ENCODE data around the gene GAGE13. TPM values are rescaled to one million over a fixed set of nuclear protein-coding genes. Genes with fewer than 3 reads are reported as not detected.
"Not testable (repeated sequence)": the region's sequence is repeated elsewhere in the genome, so short reads cannot be mapped to it uniquely, and the experiment has no call there.

The GAGE13 gene
- total RNA-seq (2021): not detected in 2 replicates
- Bru-seq, nascent RNA: not detected
- not detected for BruChase-seq, experiment 1, labeled RNA remaining after a 2-hour chase
- not detected for BruChase-seq, experiment 2, labeled RNA remaining after a 6-hour chase
- long read RNA-seq: 0 reads

- POLR2A ChIA-PET (ENCODE audit: unreplicated experiment): not testable (repeated sequence)
Measured at GRCh38 chrX:49331282-49331681, at the start of gene GAGE13. Gene GAGE13, plus strand, starts transcription at chrX:49331582. Its CDS starts 1,156 bp downstream, at chrX:49332738.

GRCh38 chrX:49282647-49283011 lies 48.8 kb upstream of the GAGE13 start:
- ChIA-PET POLR2A (ENCODE audit: unreplicated experiment) (no interaction called here), CTCF (no interaction called here)
- DNase-seq: no peak
- H3K36me3 ChIP-seq (ENCODE audit: low read depth): no peaks in the 10 kb centered on the region
- no peak overlapping the region for H3K27ac ChIP-seq
- no TSS peak for BruUV-seq (replicated peaks)
- TF ChIP-seq EZH2 (IDR thresholded peaks at IDR 0.05; ENCODE audit: low read depth): no peak
- no peak for TF ChIP-seq CTCF (conservative IDR thresholded peaks at IDR 0.05)
- no peaks in the 10 kb centered on the region for H3K9me3 ChIP-seq (ENCODE audit: insufficient read depth, low read depth)
- no peaks in the 10 kb centered on the region for H4K20me1 ChIP-seq (ENCODE audit: insufficient read depth)
- no peaks in the 10 kb centered on the region for H3F3A ChIP-seq (ENCODE audit: insufficient read depth, low read depth)
- no peaks in the 10 kb centered on the region for H3K9me2 ChIP-seq (ENCODE audit: insufficient read depth)
- no peak overlapping the region for H2AFZ ChIP-seq
- no peaks in the 10 kb centered on the region for H3K27me3 ChIP-seq (ENCODE audit: insufficient read depth, low read depth)
- H3K79me2 ChIP-seq (ENCODE audit: low read depth): no peaks in the 10 kb centered on the region
- intact Hi-C loops (cut with micrococcal nuclease; ENCODE audit: unreplicated experiment): no loop called here
- H3K4me2 ChIP-seq: no peak overlapping the region
- no peak overlapping the region for H3K4me3 ChIP-seq
- H3K4me1 ChIP-seq (replicated peaks; ENCODE audit: insufficient read depth): no peaks in the 10 kb centered on the region

More at GRCh38 chrX:49331282-49331681, at the start of gene GAGE13:
- H2AFZ ChIP-seq; H3K4me2 ChIP-seq; H3F3A ChIP-seq (ENCODE audit: insufficient read depth, low read depth); BruUV-seq (replicated peaks); intact Hi-C loops (cut with micrococcal nuclease; ENCODE audit: unreplicated experiment); H3K9me3 ChIP-seq (ENCODE audit: insufficient read depth, low read depth); H3K9me2 ChIP-seq (ENCODE audit: insufficient read depth); H3K79me2 ChIP-seq (ENCODE audit: low read depth); H4K20me1 ChIP-seq (ENCODE audit: insufficient read depth); H3K36me3 ChIP-seq (ENCODE audit: low read depth); H3K27me3 ChIP-seq (ENCODE audit: insufficient read depth, low read depth); H3K4me1 ChIP-seq (replicated peaks; ENCODE audit: insufficient read depth); H3K4me3 ChIP-seq; H3K27ac ChIP-seq; DNase-seq; CTCF ChIA-PET: not testable (repeated sequence)

- Histone ChIP-seq H2AFZ (no peak overlapping the region), H3F3A (ENCODE audit: insufficient read depth, low read depth) (no peaks in the 10 kb centered on the region), H3K4me1 (replicated peaks; ENCODE audit: insufficient read depth) (no peaks in the 10 kb centered on the region), H3K27me3 (ENCODE audit: insufficient read depth, low read depth) (no peaks in the 10 kb centered on the region), H3K9me2 (ENCODE audit: insufficient read depth) (no peaks in the 10 kb centered on the region), H3K9me3 (ENCODE audit: insufficient read depth, low read depth) (no peaks in the 10 kb centered on the region), H3K79me2 (ENCODE audit: low read depth) (no peaks in the 10 kb centered on the region), H3K36me3 (ENCODE audit: low read depth) (no peaks in the 10 kb centered on the region), H3K4me3 (no peak overlapping the region), H3K4me2 (no peak overlapping the region), H3K27ac (no peak overlapping the region), H4K20me1 (ENCODE audit: insufficient read depth) (no peaks in the 10 kb centered on the region)
- ChIA-PET POLR2A (ENCODE audit: unreplicated experiment) (no interaction called here), CTCF (no interaction called here)
- no peak for DNase-seq
- intact Hi-C loops (cut with micrococcal nuclease; ENCODE audit: unreplicated experiment): no loop called here
- TF ChIP-seq EZH2 (IDR thresholded peaks at IDR 0.05; ENCODE audit: low read depth) (no peak), CTCF (conservative IDR thresholded peaks at IDR 0.05) (no peak)
- no TSS peak for BruUV-seq (replicated peaks)
Measured at GRCh38 chrX:49284212-49284611, 47.2 kb upstream of the GAGE13 start.

- Histone ChIP-seq H3K9me3 (ENCODE audit: insufficient read depth, low read depth) (no peaks in the 10 kb centered on the region), H3K4me2 (no peak overlapping the region), H3F3A (ENCODE audit: insufficient read depth, low read depth) (no peaks in the 10 kb centered on the region), H3K36me3 (ENCODE audit: low read depth) (no peaks in the 10 kb centered on the region), H3K79me2 (ENCODE audit: low read depth) (no peaks in the 10 kb centered on the region), H3K27me3 (ENCODE audit: insufficient read depth, low read depth) (no peaks in the 10 kb centered on the region), H4K20me1 (ENCODE audit: insufficient read depth) (no peaks in the 10 kb centered on the region), H3K9me2 (ENCODE audit: insufficient read depth) (no peaks in the 10 kb centered on the region), H2AFZ (no peak overlapping the region), H3K27ac (no peak overlapping the region), H3K4me1 (replicated peaks; ENCODE audit: insufficient read depth) (no peaks in the 10 kb centered on the region), H3K4me3 (no peak overlapping the region)
- POLR2A ChIA-PET (ENCODE audit: unreplicated experiment): no interaction called here
- intact Hi-C loops (cut with micrococcal nuclease; ENCODE audit: unreplicated experiment): no loop called here
- TF ChIP-seq EZH2 (IDR thresholded peaks at IDR 0.05; ENCODE audit: low read depth): no peak
- no peak for TF ChIP-seq CTCF (conservative IDR thresholded peaks at IDR 0.05)
- no TSS peak for BruUV-seq (replicated peaks)
- DNase-seq: no peak
- CTCF ChIA-PET: no interaction called here
Measured at GRCh38 chrX:49286136-49286535, 45.2 kb upstream of the GAGE13 start.
